Transverse colon (tissue), 4 donors: ENCODE measurements around the gene L3HYPDH.

Source experiments
- EP300 ChIP-seq: sonication (generic); formaldehyde crosslinking; IDR thresholded peaks from one replicate; pipeline ENCODE4 v1.6.1; 2017; ENCODE audit warnings: antibody characterized with exemption, low read depth
- POLR2AphosphoS5 ChIP-seq, 3 donors: sonication (generic); formaldehyde crosslinking; IDR thresholded peaks; one replicate each; pipeline ENCODE4 v1.6.1; 2016; ENCODE audit warnings: antibody characterized with exemption in 3 of 3
- TF ChIP-seq, protein P1 (sequence below), 5 experiments: fragments of 200-600 bp in 3 of 5; fragments of 450-650 bp in 2 of 5; sonication (generic) in 3 of 5; IDR thresholded peaks; 1 replicate in 2 of 5; 2 replicates in 3 of 5; pipeline ENCODE4 v1.5.1; 2016 to 2017; ENCODE audit warnings: antibody characterized with exemption in 5 of 5, inconsistent platforms in 3 of 5, mild to moderate bottlenecking in 2 of 5, moderate library complexity in 1 of 5

DNA sequence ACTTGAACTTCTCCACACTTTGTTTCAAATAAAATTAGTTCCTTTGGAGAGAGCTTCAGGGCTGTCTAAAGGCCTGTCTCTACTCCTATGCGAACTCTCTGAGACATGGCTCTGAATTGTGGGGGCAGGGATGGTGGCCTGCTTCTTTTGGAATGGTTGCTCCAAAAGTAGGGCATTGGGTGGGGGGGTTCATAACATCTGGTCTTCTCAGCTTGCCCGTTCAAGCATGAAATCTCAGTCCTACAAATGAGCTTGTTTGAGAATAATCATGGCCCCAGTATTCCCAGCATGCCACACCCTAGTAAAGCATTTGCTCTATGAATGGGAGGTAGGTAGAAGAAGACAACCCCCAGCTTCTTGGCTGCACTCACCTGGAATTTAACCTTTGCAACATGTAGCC, 25.7 kb downstream of the L3HYPDH start:
- no peak for TF ChIP-seq EP300
- TF ChIP-seq, protein P1, sequence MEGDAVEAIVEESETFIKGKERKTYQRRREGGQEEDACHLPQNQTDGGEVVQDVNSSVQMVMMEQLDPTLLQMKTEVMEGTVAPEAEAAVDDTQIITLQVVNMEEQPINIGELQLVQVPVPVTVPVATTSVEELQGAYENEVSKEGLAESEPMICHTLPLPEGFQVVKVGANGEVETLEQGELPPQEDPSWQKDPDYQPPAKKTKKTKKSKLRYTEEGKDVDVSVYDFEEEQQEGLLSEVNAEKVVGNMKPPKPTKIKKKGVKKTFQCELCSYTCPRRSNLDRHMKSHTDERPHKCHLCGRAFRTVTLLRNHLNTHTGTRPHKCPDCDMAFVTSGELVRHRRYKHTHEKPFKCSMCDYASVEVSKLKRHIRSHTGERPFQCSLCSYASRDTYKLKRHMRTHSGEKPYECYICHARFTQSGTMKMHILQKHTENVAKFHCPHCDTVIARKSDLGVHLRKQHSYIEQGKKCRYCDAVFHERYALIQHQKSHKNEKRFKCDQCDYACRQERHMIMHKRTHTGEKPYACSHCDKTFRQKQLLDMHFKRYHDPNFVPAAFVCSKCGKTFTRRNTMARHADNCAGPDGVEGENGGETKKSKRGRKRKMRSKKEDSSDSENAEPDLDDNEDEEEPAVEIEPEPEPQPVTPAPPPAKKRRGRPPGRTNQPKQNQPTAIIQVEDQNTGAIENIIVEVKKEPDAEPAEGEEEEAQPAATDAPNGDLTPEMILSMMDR (IDR thresholded peaks at IDR 0.05): no peak
- no peak for TF ChIP-seq POLR2AphosphoS5 (IDR thresholded peaks at IDR 0.05)
